HG03460 (cell line): ENCODE measurements around the gene GATA2.

ENCODE experiments used
- ATAC-seq: cut with Tn5 transposase; IDR thresholded peaks from one replicate; pipeline ENCODE4 v1.9.1; 2021; ENCODE audit not compliant: unreplicated experiment

GATA2 gene

GRCh38 chr3:128502712-128503111, 9.7 kb upstream of the GATA2 start:
- no peak for ATAC-seq

- no peak for ATAC-seq
Measured at GRCh38 chr3:128501431-128501830, 8.4 kb upstream of the GATA2 start.

- ATAC-seq = no peak
Measured at GRCh38 chr3:128500556-128500955, 7.6 kb upstream of the GATA2 start.

GRCh38 chr3:128499724-128500275, 6.8 kb upstream of the GATA2 start:
- ATAC-seq = no peak

GRCh38 chr3:128498901-128499530, 6.0 kb upstream of the GATA2 start:
- no peak for ATAC-seq

GRCh38 chr3:128498127-128498626, 5.2 kb upstream of the GATA2 start:
- no peak for ATAC-seq

GRCh38 chr3:128497305-128498126, 4.5 kb upstream of the GATA2 start:
- no peak for ATAC-seq

- ATAC-seq = no peak
Measured at GRCh38 chr3:128496602-128497304, 3.8 kb upstream of the GATA2 start.

GRCh38 chr3:128496019-128496601, 3.1 kb upstream of the GATA2 start:
- no peak for ATAC-seq

- no peak for ATAC-seq
Measured at GRCh38 chr3:128495435-128495970, 2.5 kb upstream of the GATA2 start.

GRCh38 chr3:128494367-128494650, 1.3 kb upstream of the GATA2 start:
- no peak for ATAC-seq

GRCh38 chr3:128493570-128494366, 767 bp upstream of the GATA2 start:
- ATAC-seq = no peak

- ATAC-seq = no peak
Measured at GRCh38 chr3:128491941-128492670, 895 bp downstream of the GATA2 start.

- no peak for ATAC-seq
Measured at GRCh38 chr3:128491691-128491940, 1.4 kb downstream of the GATA2 start.

GRCh38 chr3:128490915-128491690, 1.9 kb downstream of the GATA2 start:
- ATAC-seq = no peak

- ATAC-seq = no peak
Measured at GRCh38 chr3:128490650-128490914, 2.4 kb downstream of the GATA2 start.

- no peak for ATAC-seq
Measured at GRCh38 chr3:128489927-128490649, 2.9 kb downstream of the GATA2 start.

GRCh38 chr3:128489674-128489926, 3.4 kb downstream of the GATA2 start:
- ATAC-seq = no peak
